ENCODE measurements around the gene SREBF1. TPM values are rescaled to one million over a fixed set of nuclear protein-coding genes. Genes with fewer than 3 reads are reported as not detected.

Gene SREBF1
- total RNA-seq, 1 experiment from 2014 or later, result 104 TPM

DNA sequence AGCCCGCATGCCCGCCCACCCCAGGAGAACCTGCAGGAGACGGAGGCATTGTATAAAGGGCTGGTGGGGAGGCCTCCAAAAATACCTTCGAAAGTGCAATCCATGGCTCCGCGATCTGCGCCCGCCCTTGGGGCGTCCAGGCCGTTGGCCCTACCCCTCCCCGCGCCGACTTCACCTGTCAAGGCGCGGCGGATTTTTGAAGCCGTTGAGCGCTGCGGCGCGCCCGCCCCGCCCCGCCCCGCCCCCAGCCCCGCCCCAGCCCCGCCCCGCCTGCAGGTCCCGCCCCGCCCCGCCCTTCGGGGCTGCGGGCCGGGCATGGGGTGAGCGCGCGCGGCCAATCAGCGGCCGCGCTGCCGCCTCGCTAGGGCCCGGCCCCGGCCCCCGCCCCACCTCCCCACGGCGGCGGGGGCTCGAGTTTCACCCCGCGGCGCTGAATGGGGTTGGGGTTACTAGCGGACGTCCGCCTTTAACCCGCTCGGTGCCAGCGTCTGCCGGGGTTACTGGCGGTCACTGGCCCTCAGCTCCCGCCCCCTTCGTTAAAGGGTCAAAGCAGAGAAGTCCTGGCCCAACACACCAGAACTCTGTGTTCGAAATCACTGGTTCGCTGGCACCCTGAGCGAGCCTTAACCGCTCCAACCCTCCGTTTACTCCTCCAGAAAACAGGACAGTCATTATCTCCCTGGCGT, 13.2 kb downstream of the SREBF1 start:
- intact Hi-C loops (cut with micrococcal nuclease; ENCODE audit: unreplicated experiment), result no loop called here
- CTCF ChIA-PET, result no interaction called here
- DNase-seq, result peak; percentile 81
- no peak overlapping the region for H3K27ac Mint-ChIP-seq (ENCODE audit: unreplicated experiment)
- H3K27me3 Mint-ChIP-seq (ENCODE audit: unreplicated experiment), result no peaks in the 10 kb centered on the region
- no peaks in the 10 kb centered on the region for H3K9me3 Mint-ChIP-seq (ENCODE audit: low read depth, unreplicated experiment)
- peaks cover 70% of the 10 kb centered on the region for H3K36me3 Mint-ChIP-seq (ENCODE audit: insufficient read depth, unreplicated experiment)
- peak overlapping the region; percentile 28 for H3K4me3 Mint-ChIP-seq (ENCODE audit: low read depth, unreplicated experiment)
- no TSS peak for BruUV-seq (replicated peaks)
- TF ChIP-seq, protein P1, sequence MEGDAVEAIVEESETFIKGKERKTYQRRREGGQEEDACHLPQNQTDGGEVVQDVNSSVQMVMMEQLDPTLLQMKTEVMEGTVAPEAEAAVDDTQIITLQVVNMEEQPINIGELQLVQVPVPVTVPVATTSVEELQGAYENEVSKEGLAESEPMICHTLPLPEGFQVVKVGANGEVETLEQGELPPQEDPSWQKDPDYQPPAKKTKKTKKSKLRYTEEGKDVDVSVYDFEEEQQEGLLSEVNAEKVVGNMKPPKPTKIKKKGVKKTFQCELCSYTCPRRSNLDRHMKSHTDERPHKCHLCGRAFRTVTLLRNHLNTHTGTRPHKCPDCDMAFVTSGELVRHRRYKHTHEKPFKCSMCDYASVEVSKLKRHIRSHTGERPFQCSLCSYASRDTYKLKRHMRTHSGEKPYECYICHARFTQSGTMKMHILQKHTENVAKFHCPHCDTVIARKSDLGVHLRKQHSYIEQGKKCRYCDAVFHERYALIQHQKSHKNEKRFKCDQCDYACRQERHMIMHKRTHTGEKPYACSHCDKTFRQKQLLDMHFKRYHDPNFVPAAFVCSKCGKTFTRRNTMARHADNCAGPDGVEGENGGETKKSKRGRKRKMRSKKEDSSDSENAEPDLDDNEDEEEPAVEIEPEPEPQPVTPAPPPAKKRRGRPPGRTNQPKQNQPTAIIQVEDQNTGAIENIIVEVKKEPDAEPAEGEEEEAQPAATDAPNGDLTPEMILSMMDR (IDR thresholded peaks at IDR 0.05; ENCODE audit: unreplicated experiment), result no peak
- peaks cover 58% of the 10 kb centered on the region for H3K4me1 Mint-ChIP-seq (ENCODE audit: low read depth, unreplicated experiment)

DNA sequence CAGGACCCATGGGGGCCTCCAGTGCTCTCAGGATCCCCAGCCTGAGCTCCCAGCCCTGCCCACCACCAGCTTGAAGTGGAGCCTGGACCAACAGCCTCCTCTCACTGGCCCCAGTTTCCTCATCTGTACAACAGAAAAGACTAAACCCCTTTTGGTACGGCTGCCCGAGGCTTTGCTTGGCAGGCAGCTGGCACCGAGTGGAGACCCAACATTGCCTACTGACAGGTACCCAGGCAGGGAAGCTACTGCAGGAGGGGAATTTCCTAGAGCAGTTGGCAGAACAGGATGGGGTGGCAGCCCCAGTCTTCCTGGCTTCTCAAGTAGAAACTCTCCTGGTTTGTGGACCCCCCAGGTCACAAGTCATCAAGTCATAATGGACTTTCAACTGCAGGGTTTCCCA, 14.2 kb downstream of the SREBF1 start:
- Mint-ChIP-seq H3K4me3 (ENCODE audit: low read depth, unreplicated experiment) (peak overlapping the region; percentile 28), H3K4me1 (ENCODE audit: low read depth, unreplicated experiment) (peaks cover 53% of the 10 kb centered on the region)

DNA sequence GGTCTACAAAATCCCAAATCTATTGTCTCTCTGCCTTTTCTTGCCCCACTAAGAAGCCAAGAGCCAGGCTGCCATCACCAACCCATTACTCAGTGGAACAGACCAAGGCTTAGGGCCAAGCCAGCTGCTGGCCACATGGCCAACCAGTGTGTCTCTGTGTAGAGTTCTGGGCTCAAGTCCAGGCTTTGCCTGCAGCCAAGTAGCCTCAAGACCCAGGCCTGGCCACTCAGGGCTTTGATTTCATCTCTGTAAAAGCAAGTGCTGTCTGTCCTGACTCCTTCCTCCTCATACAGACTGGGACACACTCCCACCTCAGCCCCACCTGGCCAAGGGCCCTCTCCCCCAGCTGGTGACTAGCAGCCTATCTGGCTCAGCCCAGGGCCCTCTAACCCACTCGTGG, 14.6 kb downstream of the SREBF1 start:
- H3K27ac Mint-ChIP-seq (ENCODE audit: unreplicated experiment), result no peak overlapping the region
- BruUV-seq (replicated peaks), result no TSS peak
- H3K4me3 Mint-ChIP-seq (ENCODE audit: low read depth, unreplicated experiment), result no peak overlapping the region
- H3K4me1 Mint-ChIP-seq (ENCODE audit: low read depth, unreplicated experiment), result peaks cover 50% of the 10 kb centered on the region
- H3K36me3 Mint-ChIP-seq (ENCODE audit: insufficient read depth, unreplicated experiment), result peaks cover 63% of the 10 kb centered on the region
- no peak for DNase-seq
- H3K27me3 Mint-ChIP-seq (ENCODE audit: unreplicated experiment), result no peaks in the 10 kb centered on the region
- no peaks in the 10 kb centered on the region for H3K9me3 Mint-ChIP-seq (ENCODE audit: low read depth, unreplicated experiment)
- TF ChIP-seq, protein P1 (IDR thresholded peaks at IDR 0.05; ENCODE audit: unreplicated experiment), result no peak
- CTCF ChIA-PET, result no interaction called here
- intact Hi-C loops (cut with micrococcal nuclease; ENCODE audit: unreplicated experiment), result no loop called here

More for the DNA sequence above, 14.2 kb downstream of the SREBF1 start:
- intact Hi-C loops (cut with micrococcal nuclease; ENCODE audit: unreplicated experiment), result no loop called here
- TF ChIP-seq, protein P1 (IDR thresholded peaks at IDR 0.05; ENCODE audit: unreplicated experiment), result no peak
- no peak overlapping the region for H3K27ac Mint-ChIP-seq (ENCODE audit: unreplicated experiment)
- no peak for DNase-seq
- H3K36me3 Mint-ChIP-seq (ENCODE audit: insufficient read depth, unreplicated experiment), result peaks cover 63% of the 10 kb centered on the region
- no peaks in the 10 kb centered on the region for H3K9me3 Mint-ChIP-seq (ENCODE audit: low read depth, unreplicated experiment)
- CTCF ChIA-PET, result no interaction called here
- no TSS peak for BruUV-seq (replicated peaks)
- H3K27me3 Mint-ChIP-seq (ENCODE audit: unreplicated experiment), result no peaks in the 10 kb centered on the region

DNA sequence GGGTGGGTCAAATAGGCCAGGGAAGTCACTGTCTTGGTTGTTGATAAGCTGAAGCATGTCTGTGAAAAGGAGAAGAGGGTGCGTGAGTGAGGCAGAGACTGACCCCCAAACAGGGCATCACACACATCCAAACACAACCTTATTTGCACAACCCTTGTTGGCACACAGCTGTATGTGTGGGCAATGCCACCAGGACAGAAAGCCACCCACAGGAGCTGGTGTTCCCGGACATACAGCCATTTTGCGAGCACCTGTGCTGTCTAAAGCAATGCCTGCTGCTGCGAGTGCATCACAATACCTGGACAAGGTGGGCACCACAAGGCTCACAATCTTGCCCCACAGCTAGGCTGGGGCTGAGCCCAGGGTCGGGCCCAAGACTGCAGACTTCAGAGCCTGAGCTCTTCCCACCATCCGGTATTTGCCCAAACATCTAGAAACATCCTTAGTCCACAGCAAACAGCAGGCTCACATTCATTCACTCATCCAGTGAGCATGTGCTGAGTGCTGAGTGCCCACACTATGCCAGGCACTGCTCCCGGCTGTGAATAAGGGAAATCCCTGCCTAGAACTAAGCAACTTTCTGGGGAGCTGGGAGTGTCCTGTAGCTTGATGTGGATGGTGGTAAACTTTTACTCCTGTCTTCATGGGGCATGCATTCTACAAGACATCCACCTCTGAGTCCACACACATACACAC, 16.2 kb downstream of the SREBF1 start:
- H3K36me3 Mint-ChIP-seq (ENCODE audit: insufficient read depth, unreplicated experiment), result peaks cover 64% of the 10 kb centered on the region
- DNase-seq, result no peak
- no peaks in the 10 kb centered on the region for H3K9me3 Mint-ChIP-seq (ENCODE audit: low read depth, unreplicated experiment)
- intact Hi-C loops (cut with micrococcal nuclease; ENCODE audit: unreplicated experiment), result no loop called here
- no peak overlapping the region for H3K4me3 Mint-ChIP-seq (ENCODE audit: low read depth, unreplicated experiment)
- CTCF ChIA-PET, result no interaction called here
- no TSS peak for BruUV-seq (replicated peaks)
- peaks cover 34% of the 10 kb centered on the region for H3K4me1 Mint-ChIP-seq (ENCODE audit: low read depth, unreplicated experiment)
- H3K27me3 Mint-ChIP-seq (ENCODE audit: unreplicated experiment), result no peaks in the 10 kb centered on the region
- TF ChIP-seq, protein P1 (IDR thresholded peaks at IDR 0.05; ENCODE audit: unreplicated experiment), result no peak
- H3K27ac Mint-ChIP-seq (ENCODE audit: unreplicated experiment), result peak overlapping the region; percentile 42
